H9 (cell line): ENCODE results near the gene NEK6. TPM values are rescaled to one million over a fixed set of nuclear protein-coding genes. Genes with fewer than 3 reads are reported as not detected.

Experiments used
- DNase-seq: peaks from one replicate; pipeline ENCODE4 v3.0.0-alpha.2; 2017
- H2AFZ ChIP-seq: one replicate; pipeline ENCODE4 v1.6.1; 2013; ENCODE audit warnings: mild to moderate bottlenecking, low read length, control low read depth, moderate library complexity
- H2AK5ac ChIP-seq: 2 replicates; pipeline ENCODE4 v1.6.1; 2013; ENCODE audit warnings: low read length, control low read depth, mixed read lengths; ENCODE audit not compliant: insufficient read length
- H2BK120ac ChIP-seq: one replicate; pipeline ENCODE4 v1.6.1; 2013; ENCODE audit warnings: low read depth, mild to moderate bottlenecking, low read length, control low read depth, inconsistent platforms; ENCODE audit not compliant: poor library complexity, severe bottlenecking
- H2BK12ac ChIP-seq: 2 replicates; pipeline ENCODE4 v1.6.1; 2013; ENCODE audit warnings: low read length, control low read depth, mixed read lengths, low read depth; ENCODE audit not compliant: insufficient read length
- H2BK15ac ChIP-seq: 2 replicates; pipeline ENCODE4 v1.6.1; 2013; ENCODE audit warnings: low read depth, low read length, control low read depth
- H2BK20ac ChIP-seq: one replicate; pipeline ENCODE4 v1.6.1; 2013; ENCODE audit warnings: low read depth, mild to moderate bottlenecking, low read length, control low read depth, inconsistent platforms; ENCODE audit not compliant: poor library complexity, severe bottlenecking
- H2BK5ac ChIP-seq: 2 replicates; pipeline ENCODE4 v1.6.1; 2013; ENCODE audit warnings: low read length, control low read depth, mixed read lengths; ENCODE audit not compliant: insufficient read length
- H3K14ac ChIP-seq: 2 replicates; pipeline ENCODE4 v1.6.1; 2013; ENCODE audit warnings: low read length, control low read depth; ENCODE audit not compliant: insufficient read depth
- H3K18ac ChIP-seq: 2 replicates; pipeline ENCODE4 v1.6.1; 2013; ENCODE audit warnings: low read depth, mild to moderate bottlenecking, mixed read lengths, low read length, control low read depth; ENCODE audit not compliant: insufficient read length
- H3K23ac ChIP-seq: 2 replicates; pipeline ENCODE4 v1.6.1; 2013; ENCODE audit warnings: low read length, control low read depth, mixed read lengths, low read depth; ENCODE audit not compliant: insufficient read length
- H3K23me2 ChIP-seq: 2 replicates; pipeline ENCODE4 v1.6.1; 2013; ENCODE audit warnings: low read depth, mild to moderate bottlenecking, mixed read lengths, low read length, control low read depth; ENCODE audit not compliant: insufficient read length, poor library complexity, severe bottlenecking
- H3K27ac ChIP-seq: 2 replicates; pipeline ENCODE4 v1.5.1; 2013; ENCODE audit warnings: low read length, control low read depth, mixed read lengths, low read depth; ENCODE audit not compliant: insufficient read length
- H3K27me3 ChIP-seq: 2 replicates; pipeline ENCODE4 v1.6.1; 2013; ENCODE audit warnings: low read length, control low read depth, inconsistent platforms; ENCODE audit not compliant: insufficient read depth
- H3K4ac ChIP-seq: 2 replicates; pipeline ENCODE4 v1.6.1; 2013; ENCODE audit warnings: low read depth, mild to moderate bottlenecking, control low read depth, inconsistent platforms, low read length, moderate library complexity
- H3K4me1 ChIP-seq: 2 replicates; pipeline ENCODE4 v1.6.1; 2013; ENCODE audit warnings: low read length, control low read depth, inconsistent platforms; ENCODE audit not compliant: insufficient read depth
- H3K4me2 ChIP-seq: 2 replicates; pipeline ENCODE4 v1.6.1; 2013; ENCODE audit warnings: low read length, control low read depth, mixed read lengths; ENCODE audit not compliant: insufficient read length, insufficient read depth
- H3K56ac ChIP-seq: 2 replicates; pipeline ENCODE4 v1.6.1; 2013; ENCODE audit warnings: low read depth, mild to moderate bottlenecking, mixed read lengths, low read length, control low read depth; ENCODE audit not compliant: insufficient read length
- H3K79me1 ChIP-seq: 2 replicates; pipeline ENCODE4 v1.6.1; 2013; ENCODE audit warnings: low read depth, mild to moderate bottlenecking, moderate library complexity, low read length, control low read depth, inconsistent platforms; ENCODE audit not compliant: insufficient read depth, poor library complexity, severe bottlenecking
- H3K79me2 ChIP-seq: 2 replicates; pipeline ENCODE4 v1.6.1; 2013; ENCODE audit warnings: low read length, control low read depth, inconsistent platforms; ENCODE audit not compliant: insufficient read depth
- H3K9ac ChIP-seq: 2 replicates; pipeline ENCODE4 v1.6.1; 2013; ENCODE audit warnings: low read length, control low read depth, mixed read lengths; ENCODE audit not compliant: insufficient read length; ENCODE audit errors: extremely low read depth
- H3K9me3 ChIP-seq: one replicate; pipeline ENCODE4 v1.6.1; 2013; ENCODE audit warnings: low read depth, low read length, inconsistent platforms; ENCODE audit not compliant: control insufficient read depth
- H3T11ph ChIP-seq: one replicate; pipeline ENCODE4 v1.6.1; 2013; ENCODE audit warnings: mild to moderate bottlenecking, low read length, control low read depth, inconsistent platforms
- H4K20me1 ChIP-seq: one replicate; pipeline ENCODE4 v1.6.1; 2013; ENCODE audit not compliant: control insufficient read depth, insufficient read length, insufficient read depth
- H4K5ac ChIP-seq: 2 replicates; pipeline ENCODE4 v1.6.1; 2013; ENCODE audit warnings: low read depth, mild to moderate bottlenecking, mixed read lengths, low read length, control low read depth; ENCODE audit not compliant: insufficient read length
- H4K8ac ChIP-seq: replicated peaks from 2 replicates; pipeline ENCODE4 v1.6.1; 2013; ENCODE audit warnings: low read length, control low read depth, mixed read lengths, low read depth; ENCODE audit not compliant: insufficient read length
- H4K91ac ChIP-seq: 2 replicates; pipeline ENCODE4 v1.6.1; 2013; ENCODE audit warnings: low read depth, mild to moderate bottlenecking, moderate library complexity, mixed read lengths, low read length, control low read depth; ENCODE audit not compliant: insufficient read length
- H3K27ac Mint-ChIP-seq, 3 experiments: 2 replicates in 2 of 3; 3 replicates in 1 of 3; pipeline ENCODE4 v1.8.0; 2020 to 2021; ENCODE audit warnings: mixed read lengths in 3 of 3, mild to moderate bottlenecking in 1 of 3, moderate library complexity in 1 of 3
- H3K27me3 Mint-ChIP-seq: 2 replicates; pipeline ENCODE4 v1.8.0; 2021; ENCODE audit warnings: low read depth, mild to moderate bottlenecking, moderate library complexity, mixed read lengths
- H3K36me3 Mint-ChIP-seq, 3 experiments: 2 replicates in 2 of 3; 3 replicates in 1 of 3; pipeline ENCODE4 v1.8.0; 2020 to 2021; ENCODE audit warnings: low read depth in 3 of 3, mixed read lengths in 3 of 3; ENCODE audit not compliant: insufficient read depth in 1 of 3
- H3K4me1 Mint-ChIP-seq, 2 experiments: 2 replicates each; pipeline ENCODE4 v1.8.0; 2020; ENCODE audit warnings: mixed read lengths in 2 of 2
- H3K4me3 Mint-ChIP-seq, 2 experiments: 2 replicates in 1 of 2; 3 replicates in 1 of 2; pipeline ENCODE4 v1.8.0; 2020 to 2021; ENCODE audit warnings: mild to moderate bottlenecking in 2 of 2, mixed read lengths in 2 of 2, moderate library complexity in 1 of 2
- H3K9me3 Mint-ChIP-seq, 2 experiments: 2 replicates in 1 of 2; 3 replicates in 1 of 2; pipeline ENCODE4 v1.8.0; 2020; ENCODE audit warnings: mild to moderate bottlenecking in 2 of 2, mixed read lengths in 2 of 2, moderate library complexity in 1 of 2
- CTCF ChIP-seq: fragments of 200-600 bp; sonication (generic); conservative IDR thresholded peaks from 3 replicates; pipeline ENCODE4 v1.8.0; 2021; ENCODE audit warnings: antibody characterized with exemption, mild to moderate bottlenecking
- WGBS: extraction: QIAGEN DNeasy Blood & Tissue Kit; methylation state at CpG from one replicate; pipeline ENCODE4 v1.1.7; 2013; ENCODE audit warnings: missing lambda C conversion rate, low lambda C conversion rate, mixed read lengths; ENCODE audit not compliant: insufficient read length; ENCODE audit errors: extremely low coverage; 5-methylcytosine and 5-hydroxymethylcytosine counted together
- total RNA-seq: library from RNA; stranded (reverse); gene quantifications from 2 replicates; pipeline ENCODE4 v1.2.1, GENCODE V29; 2021

Gene NEK6
- total RNA-seq, 1 experiment from 2014 or later = 14.3 TPM

- Mint-ChIP-seq H3K27ac (0 out of 7 replicates have a peak overlapping the region, but pooled peaks of 1 of the 3 experiments have one; percentile 6), H3K4me1 (peaks cover 4 to 12% of the 10 kb centered on the region in 2 experiments; a peak in 3 of 4 replicates), H3K4me3 (no peak overlapping the region), H3K27me3 (no peaks in the 10 kb centered on the region), H3K9me3 (no peaks in the 10 kb centered on the region), H3K36me3 (peaks cover 0 to 4% (median 2%) of the 10 kb centered on the region in 3 experiments; a peak in 2 of 7 replicates)
- H2BK15ac ChIP-seq = no peak overlapping the region
- peaks cover 7% of the 10 kb centered on the region; the same call in 1 of the 2 replicates for H3K79me2 ChIP-seq
- H3K9ac ChIP-seq = no peak overlapping the region
- H3K23ac ChIP-seq = no peak overlapping the region
- no peak overlapping the region for H3K14ac ChIP-seq
- no peak overlapping the region for H2BK20ac ChIP-seq
- H3K4me1 ChIP-seq = 0 out of 2 replicates have a peak, but pooled peaks cover 3% of the 10 kb centered on the region
- no peak overlapping the region for H2AFZ ChIP-seq
- no peak overlapping the region for H4K5ac ChIP-seq
- no peak overlapping the region for H3K4me2 ChIP-seq
- H3K79me1 ChIP-seq = peaks cover 11% of the 10 kb centered on the region
- H4K91ac ChIP-seq = no peak overlapping the region
- H3T11ph ChIP-seq = no peak overlapping the region
- no peak overlapping the region for H2BK120ac ChIP-seq
- WGBS = no CpG with 5 or more reads among the region's 4 CpGs
- no peak for DNase-seq
- no peak for TF ChIP-seq CTCF
- H3K9me3 ChIP-seq = no peaks in the 10 kb centered on the region
- no peak overlapping the region for H3K27ac ChIP-seq
- no peaks in the 10 kb centered on the region for H4K20me1 ChIP-seq
- H2BK12ac ChIP-seq = no peak overlapping the region
- no peak overlapping the region for H2BK5ac ChIP-seq
- H3K56ac ChIP-seq = no peak overlapping the region
- no peak overlapping the region for H4K8ac ChIP-seq
- H3K27me3 ChIP-seq = no peaks in the 10 kb centered on the region
- no peak overlapping the region for H3K4ac ChIP-seq
- H3K18ac ChIP-seq = no peak overlapping the region
- no peaks in the 10 kb centered on the region for H3K23me2 ChIP-seq
- H2AK5ac ChIP-seq = no peak overlapping the region
Observed at GRCh38 chr9:124364141-124364540, 106.4 kb downstream of the NEK6 start.
